ENCODE measurements around the gene KIF25.

The KIF25 gene

DNA sequence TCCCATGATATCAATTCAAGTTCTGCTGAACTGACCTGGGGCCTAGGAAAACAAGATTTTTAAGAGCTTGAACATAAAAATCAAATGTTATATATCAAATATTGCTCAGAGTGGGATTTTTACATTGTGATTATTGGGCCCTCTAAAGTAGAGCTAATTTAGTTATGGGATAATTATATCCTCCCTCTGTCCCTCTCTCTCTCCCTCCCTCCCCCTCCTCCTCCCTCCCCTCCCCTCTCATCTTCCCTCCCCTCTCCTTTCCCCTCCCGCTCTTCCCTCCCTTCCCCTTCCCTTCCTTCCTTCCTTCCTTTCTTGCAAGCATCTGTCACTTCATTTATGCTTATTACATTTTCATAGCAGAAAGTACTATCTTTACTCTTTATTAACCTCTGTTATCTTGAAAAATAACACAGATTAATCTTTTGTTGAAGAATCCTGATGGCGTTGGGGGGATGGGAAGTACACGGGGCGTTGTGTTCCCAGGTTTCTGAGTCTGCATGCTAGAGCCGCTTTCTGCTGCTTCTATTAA lies 32.8 kb downstream of the KIF25 start:
- no peak for TF ChIP-seq SNAI2 (CRISPR knock-in tag; IDR thresholded peaks at IDR 0.05)
- TF ChIP-seq, protein P1, sequence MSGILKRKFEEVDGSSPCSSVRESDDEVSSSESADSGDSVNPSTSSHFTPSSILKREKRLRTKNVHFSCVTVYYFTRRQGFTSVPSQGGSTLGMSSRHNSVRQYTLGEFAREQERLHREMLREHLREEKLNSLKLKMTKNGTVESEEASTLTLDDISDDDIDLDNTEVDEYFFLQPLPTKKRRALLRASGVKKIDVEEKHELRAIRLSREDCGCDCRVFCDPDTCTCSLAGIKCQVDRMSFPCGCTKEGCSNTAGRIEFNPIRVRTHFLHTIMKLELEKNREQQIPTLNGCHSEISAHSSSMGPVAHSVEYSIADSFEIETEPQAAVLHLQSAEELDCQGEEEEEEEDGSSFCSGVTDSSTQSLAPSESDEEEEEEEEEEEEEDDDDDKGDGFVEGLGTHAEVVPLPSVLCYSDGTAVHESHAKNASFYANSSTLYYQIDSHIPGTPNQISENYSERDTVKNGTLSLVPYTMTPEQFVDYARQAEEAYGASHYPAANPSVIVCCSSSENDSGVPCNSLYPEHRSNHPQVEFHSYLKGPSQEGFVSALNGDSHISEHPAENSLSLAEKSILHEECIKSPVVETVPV (CRISPR knock-in tag; IDR thresholded peaks at IDR 0.05) = no peak
- TF ChIP-seq, protein P2, sequence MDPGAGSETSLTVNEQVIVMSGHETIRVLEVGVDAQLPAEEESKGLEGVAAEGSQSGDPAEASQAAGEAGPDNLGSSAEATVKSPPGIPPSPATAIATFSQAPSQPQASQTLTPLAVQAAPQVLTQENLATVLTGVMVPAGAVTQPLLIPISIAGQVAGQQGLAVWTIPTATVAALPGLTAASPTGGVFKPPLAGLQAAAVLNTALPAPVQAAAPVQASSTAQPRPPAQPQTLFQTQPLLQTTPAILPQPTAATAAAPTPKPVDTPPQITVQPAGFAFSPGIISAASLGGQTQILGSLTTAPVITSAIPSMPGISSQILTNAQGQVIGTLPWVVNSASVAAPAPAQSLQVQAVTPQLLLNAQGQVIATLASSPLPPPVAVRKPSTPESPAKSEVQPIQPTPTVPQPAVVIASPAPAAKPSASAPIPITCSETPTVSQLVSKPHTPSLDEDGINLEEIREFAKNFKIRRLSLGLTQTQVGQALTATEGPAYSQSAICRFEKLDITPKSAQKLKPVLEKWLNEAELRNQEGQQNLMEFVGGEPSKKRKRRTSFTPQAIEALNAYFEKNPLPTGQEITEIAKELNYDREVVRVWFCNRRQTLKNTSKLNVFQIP (CRISPR knock-in tag; IDR thresholded peaks at IDR 0.05; ENCODE audit: borderline replicate concordance, low read depth) = no peak
- TF ChIP-seq ZNF70 (CRISPR knock-in tag; IDR thresholded peaks at IDR 0.05) = no peak
- TF ChIP-seq GLIS3 (CRISPR knock-in tag; IDR thresholded peaks at IDR 0.05) = no peak
- no peak for TF ChIP-seq PPARA (CRISPR knock-in tag; IDR thresholded peaks at IDR 0.05; ENCODE audit: borderline replicate concordance)
- TF ChIP-seq TSHZ2 (CRISPR knock-in tag; IDR thresholded peaks at IDR 0.05) = no peak
- no peak for TF ChIP-seq BACH2 (CRISPR knock-in tag; IDR thresholded peaks at IDR 0.05; ENCODE audit: borderline replicate concordance)
- TF ChIP-seq CREB5 (CRISPR knock-in tag; IDR thresholded peaks at IDR 0.05; ENCODE audit: low read depth) = no peak
- TF ChIP-seq OSR1 (CRISPR knock-in tag; IDR thresholded peaks at IDR 0.05) = no peak
- TF ChIP-seq ZFP3 (CRISPR knock-in tag; IDR thresholded peaks at IDR 0.05) = no peak
- TF ChIP-seq ZFP30 (CRISPR knock-in tag; IDR thresholded peaks at IDR 0.05) = no peak
- no peak for TF ChIP-seq TOX (CRISPR knock-in tag; IDR thresholded peaks at IDR 0.05; ENCODE audit: borderline replicate concordance)
- TF ChIP-seq TCF4 (CRISPR knock-in tag; IDR thresholded peaks at IDR 0.05; ENCODE audit: borderline replicate concordance) = no peak
- TF ChIP-seq CSDC2 (CRISPR knock-in tag; IDR thresholded peaks at IDR 0.05) = no peak
- no peak for TF ChIP-seq PATZ1 (CRISPR knock-in tag; IDR thresholded peaks at IDR 0.05; ENCODE audit: borderline replicate concordance)
- ATAC-seq = no peak

GRCh38 chr6:168030908-168031307 lies 33.4 kb downstream of the KIF25 start:
- TF ChIP-seq BACH2 (CRISPR knock-in tag; IDR thresholded peaks at IDR 0.05; ENCODE audit: borderline replicate concordance) (no peak), ZFP3 (CRISPR knock-in tag; IDR thresholded peaks at IDR 0.05) (no peak), RARB (CRISPR knock-in tag; IDR thresholded peaks at IDR 0.05) (no peak)
- TF ChIP-seq, protein P2 (CRISPR knock-in tag; IDR thresholded peaks at IDR 0.05; ENCODE audit: borderline replicate concordance, low read depth) = no peak
- ATAC-seq = no peak

- peak; percentile 25; the same call in 1 of the 3 replicates for ATAC-seq
- no peak for TF ChIP-seq SNAI2 (CRISPR knock-in tag; IDR thresholded peaks at IDR 0.05)
- TF ChIP-seq ZFP30 (CRISPR knock-in tag; IDR thresholded peaks at IDR 0.05) = no peak
- no peak for TF ChIP-seq GLIS3 (CRISPR knock-in tag; IDR thresholded peaks at IDR 0.05)
- TF ChIP-seq PPARA (CRISPR knock-in tag; IDR thresholded peaks at IDR 0.05; ENCODE audit: borderline replicate concordance) = no peak
- no peak for TF ChIP-seq RARB (CRISPR knock-in tag; IDR thresholded peaks at IDR 0.05)
- TF ChIP-seq ZNF565 (CRISPR knock-in tag; conservative IDR thresholded peaks at IDR 0.05; ENCODE audit: low read depth) = no peak
- no peak for TF ChIP-seq TSHZ2 (CRISPR knock-in tag; IDR thresholded peaks at IDR 0.05)
Measured at GRCh38 chr6:168031411-168031971, 34.0 kb downstream of the KIF25 start.
